Neural cell (in vitro differentiated cells): Measurements from ENCODE around the gene RCBTB2. TPM values are rescaled to one million over a fixed set of nuclear protein-coding genes. Genes with fewer than 3 reads are reported as not detected.

ENCODE experiments used
- H2AFZ ChIP-seq: fragments of 200-600, 300-800 bp; sonication (generic), shearing (Covaris generic); 2 replicates; pipeline ENCODE4 v1.6.0; 2014; ENCODE audit warnings: low read depth, mild to moderate bottlenecking, antibody characterized with exemption, low read length, moderate library complexity
- H3F3A ChIP-seq: fragments of 200-600 bp; shearing (Covaris generic); 2 replicates; pipeline ENCODE4 v1.6.1; 2016; ENCODE audit warnings: mild to moderate bottlenecking, moderate library complexity, mixed read lengths, antibody characterized with exemption, low read length; ENCODE audit not compliant: insufficient read depth, poor library complexity, severe bottlenecking
- H3K27ac ChIP-seq: fragments of 200-600, 300-800 bp; sonication (generic), shearing (Covaris generic); 2 replicates; pipeline ENCODE4 v1.5.1; 2014; ENCODE audit warnings: mild to moderate bottlenecking, low read length, moderate library complexity
- H3K27me3 ChIP-seq: fragments of 300-800, 200-600 bp; sonication (generic), shearing (Covaris generic); 2 replicates; pipeline ENCODE4 v1.6.0; 2014; ENCODE audit warnings: mild to moderate bottlenecking, low read depth, low read length, moderate library complexity; ENCODE audit not compliant: insufficient read depth
- H3K36me3 ChIP-seq: fragments of 300-800, 200-600 bp; sonication (generic), shearing (Covaris generic); 2 replicates; pipeline ENCODE4 v1.5.1; 2014; ENCODE audit warnings: mild to moderate bottlenecking, antibody characterized with exemption, low read length, moderate library complexity; ENCODE audit not compliant: insufficient read depth
- H3K4me2 ChIP-seq: fragments of 300-800, 200-600 bp; sonication (generic), shearing (Covaris generic); 2 replicates; pipeline ENCODE4 v1.6.0; 2014; ENCODE audit warnings: mild to moderate bottlenecking, low read length
- H3K4me3 ChIP-seq: fragments of 300-800, 200-600 bp; sonication (generic), shearing (Covaris generic); 2 replicates; pipeline ENCODE4 v1.5.1; 2014; ENCODE audit warnings: mild to moderate bottlenecking, low read length, moderate library complexity
- H3K79me2 ChIP-seq: fragments of 200-600 bp; shearing (Covaris generic); replicated peaks from 2 replicates; pipeline ENCODE4 v1.6.0; 2014; ENCODE audit warnings: mild to moderate bottlenecking, low read length, moderate library complexity; ENCODE audit not compliant: insufficient read depth
- H3K9ac ChIP-seq: fragments of 300-800, 200-600 bp; sonication (generic), shearing (Covaris generic); 2 replicates; pipeline ENCODE4 v1.6.1; 2016; ENCODE audit warnings: mild to moderate bottlenecking, low read length, mixed read lengths
- H3K9me2 ChIP-seq: fragments of 200-600 bp; shearing (Covaris generic); 2 replicates; pipeline ENCODE4 v1.6.1; 2016; ENCODE audit warnings: mild to moderate bottlenecking, low read length, mixed read lengths; ENCODE audit not compliant: insufficient read depth
- H3K9me3 ChIP-seq: fragments of 200-600, 300-800 bp; sonication (generic), shearing (Covaris generic); 2 replicates; pipeline ENCODE4 v1.6.1; 2016; ENCODE audit warnings: mild to moderate bottlenecking, mixed run types, low read length, moderate library complexity, mixed read lengths
- H4K20me1 ChIP-seq: fragments of 200-600 bp; shearing (Covaris generic); 2 replicates; pipeline ENCODE4 v1.6.1; 2016; ENCODE audit warnings: mild to moderate bottlenecking, mixed run types; ENCODE audit not compliant: insufficient read depth
- CTCF ChIP-seq: fragments of 450-650 bp; IDR thresholded peaks from 2 replicates; pipeline ENCODE4 v1.5.1; 2014; ENCODE audit warnings: antibody characterized with exemption, mild to moderate bottlenecking, moderate library complexity; ENCODE audit not compliant: poor library complexity, severe bottlenecking
- EP300 ChIP-seq: fragments of 450-650 bp; conservative IDR thresholded peaks from 2 replicates; pipeline ENCODE4 v1.6.1; 2014; ENCODE audit warnings: antibody characterized with exemption, mild to moderate bottlenecking, moderate library complexity; ENCODE audit not compliant: poor library complexity, severe bottlenecking
- EZH2 ChIP-seq: fragments of 200-600, 300-800 bp; shearing (Covaris generic), sonication (generic); IDR thresholded peaks from 2 replicates; pipeline ENCODE4 v1.6.1; 2014; ENCODE audit warnings: antibody characterized with exemption, low read length, borderline replicate concordance, mild to moderate bottlenecking; ENCODE audit not compliant: insufficient read depth, poor library complexity, severe bottlenecking
- MXI1 ChIP-seq: fragments of 450-650 bp; conservative IDR thresholded peaks from 2 replicates; pipeline ENCODE4 v1.6.1; 2014; ENCODE audit warnings: antibody characterized with exemption, mild to moderate bottlenecking; ENCODE audit not compliant: poor library complexity, severe bottlenecking
- POLR2AphosphoS5 ChIP-seq: IDR thresholded peaks from 2 replicates; pipeline ENCODE4 v1.6.1; 2012
- RAD21 ChIP-seq: fragments of 450-650 bp; conservative IDR thresholded peaks from 2 replicates; pipeline ENCODE4 v1.6.1; 2014; ENCODE audit warnings: antibody characterized with exemption, mild to moderate bottlenecking, moderate library complexity
- SMC3 ChIP-seq: fragments of 450-650 bp; conservative IDR thresholded peaks from 2 replicates; pipeline ENCODE4 v1.6.1; 2014; ENCODE audit warnings: antibody characterized with exemption, mild to moderate bottlenecking, moderate library complexity; ENCODE audit not compliant: poor library complexity
- TAF1 ChIP-seq: IDR thresholded peaks from 2 replicates; pipeline ENCODE4 v1.6.1; 2012; ENCODE audit warnings: low read depth
- polyA plus RNA-seq: library from polyadenylated mRNA; depleted of rRNA; stranded (reverse); fragments of >200 nt; gene quantifications from 2 replicates; pipeline ENCODE4 v1.2.3, GENCODE V29; 2014
- TF ChIP-seq, protein P1 (sequence below): IDR thresholded peaks from 2 replicates; pipeline ENCODE4 v1.6.1; 2012; ENCODE audit warnings: borderline replicate concordance

The RCBTB2 gene
- polyA plus RNA-seq, 1 donor from 2014 or later, result 19.0 TPM

DNA sequence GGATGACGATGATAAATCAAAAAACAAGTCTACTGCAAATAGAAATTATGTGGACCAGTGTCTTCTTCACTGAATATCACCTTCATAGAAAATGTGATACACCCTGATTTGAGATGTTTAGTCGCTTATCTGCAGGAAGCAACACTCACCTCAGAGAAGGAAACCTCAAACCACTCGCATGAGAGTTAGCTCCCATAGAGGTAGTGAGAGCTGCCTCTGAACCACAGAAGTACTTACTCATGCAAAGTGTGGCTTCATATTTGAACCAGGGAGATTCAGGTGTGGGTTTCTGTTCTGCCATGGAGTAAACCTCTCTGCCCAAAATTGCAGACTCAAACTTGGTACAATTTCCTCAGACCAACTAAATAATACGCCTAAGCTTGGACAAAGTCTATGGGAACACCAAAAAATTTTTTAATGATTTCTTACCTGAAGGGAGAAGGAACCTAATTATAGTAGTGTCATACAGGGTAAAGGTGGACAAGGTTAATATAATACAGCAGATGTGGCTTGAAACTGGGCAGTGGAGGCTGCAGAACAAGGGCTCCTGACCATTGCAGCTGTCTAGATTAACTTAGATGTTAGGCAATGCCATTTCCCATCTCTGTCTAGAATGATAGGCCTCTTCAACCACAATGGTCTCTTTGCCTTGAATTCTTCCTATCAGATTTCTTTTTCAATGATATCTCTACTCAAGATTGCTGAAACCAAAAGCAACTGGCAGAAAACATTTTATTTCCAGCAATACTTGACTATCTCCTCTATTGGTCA is 29.6 kb upstream of the RCBTB2 start:
- Histone ChIP-seq H2AFZ (no peak overlapping the region), H3K79me2 (no peaks in the 10 kb centered on the region), H3K4me2 (no peak overlapping the region), H3K9ac (no peak overlapping the region), H3K36me3 (no peaks in the 10 kb centered on the region), H3K9me3 (no peaks in the 10 kb centered on the region), H3K4me3 (no peak overlapping the region), H4K20me1 (no peaks in the 10 kb centered on the region), H3K27me3 (no peaks in the 10 kb centered on the region), H3F3A (no peaks in the 10 kb centered on the region), H3K27ac (no peak overlapping the region), H3K9me2 (no peaks in the 10 kb centered on the region)
- TF ChIP-seq EZH2 (no peak), EP300 (no peak), TAF1 (no peak), CTCF (no peak), MXI1 (no peak), RAD21 (no peak), POLR2AphosphoS5 (no peak), SMC3 (no peak)
- TF ChIP-seq, protein P1, sequence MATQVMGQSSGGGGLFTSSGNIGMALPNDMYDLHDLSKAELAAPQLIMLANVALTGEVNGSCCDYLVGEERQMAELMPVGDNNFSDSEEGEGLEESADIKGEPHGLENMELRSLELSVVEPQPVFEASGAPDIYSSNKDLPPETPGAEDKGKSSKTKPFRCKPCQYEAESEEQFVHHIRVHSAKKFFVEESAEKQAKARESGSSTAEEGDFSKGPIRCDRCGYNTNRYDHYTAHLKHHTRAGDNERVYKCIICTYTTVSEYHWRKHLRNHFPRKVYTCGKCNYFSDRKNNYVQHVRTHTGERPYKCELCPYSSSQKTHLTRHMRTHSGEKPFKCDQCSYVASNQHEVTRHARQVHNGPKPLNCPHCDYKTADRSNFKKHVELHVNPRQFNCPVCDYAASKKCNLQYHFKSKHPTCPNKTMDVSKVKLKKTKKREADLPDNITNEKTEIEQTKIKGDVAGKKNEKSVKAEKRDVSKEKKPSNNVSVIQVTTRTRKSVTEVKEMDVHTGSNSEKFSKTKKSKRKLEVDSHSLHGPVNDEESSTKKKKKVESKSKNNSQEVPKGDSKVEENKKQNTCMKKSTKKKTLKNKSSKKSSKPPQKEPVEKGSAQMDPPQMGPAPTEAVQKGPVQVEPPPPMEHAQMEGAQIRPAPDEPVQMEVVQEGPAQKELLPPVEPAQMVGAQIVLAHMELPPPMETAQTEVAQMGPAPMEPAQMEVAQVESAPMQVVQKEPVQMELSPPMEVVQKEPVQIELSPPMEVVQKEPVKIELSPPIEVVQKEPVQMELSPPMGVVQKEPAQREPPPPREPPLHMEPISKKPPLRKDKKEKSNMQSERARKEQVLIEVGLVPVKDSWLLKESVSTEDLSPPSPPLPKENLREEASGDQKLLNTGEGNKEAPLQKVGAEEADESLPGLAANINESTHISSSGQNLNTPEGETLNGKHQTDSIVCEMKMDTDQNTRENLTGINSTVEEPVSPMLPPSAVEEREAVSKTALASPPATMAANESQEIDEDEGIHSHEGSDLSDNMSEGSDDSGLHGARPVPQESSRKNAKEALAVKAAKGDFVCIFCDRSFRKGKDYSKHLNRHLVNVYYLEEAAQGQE, result no peak

- Histone ChIP-seq H4K20me1 (no peaks in the 10 kb centered on the region), H3F3A (no peaks in the 10 kb centered on the region), H3K36me3 (no peaks in the 10 kb centered on the region), H2AFZ (no peak overlapping the region), H3K9me2 (no peaks in the 10 kb centered on the region), H3K4me2 (no peak overlapping the region), H3K79me2 (no peaks in the 10 kb centered on the region), H3K4me3 (no peak overlapping the region), H3K27ac (no peak overlapping the region), H3K9me3 (no peaks in the 10 kb centered on the region), H3K9ac (no peak overlapping the region), H3K27me3 (no peaks in the 10 kb centered on the region)
- no peak for TF ChIP-seq RAD21
- no peak for TF ChIP-seq MXI1
- TF ChIP-seq EZH2, result no peak
- TF ChIP-seq SMC3, result no peak
- no peak for TF ChIP-seq EP300
- TF ChIP-seq, protein P1, result no peak
- TF ChIP-seq POLR2AphosphoS5, result no peak
Observed at GRCh38 chr13:48561466-48562235, 28.8 kb upstream of the RCBTB2 start.
